ENCODE measurements around the gene ORC5. TPM values are rescaled to one million over a fixed set of nuclear protein-coding genes. Genes with fewer than 3 reads are reported as not detected.

ORC5 gene
- polyA plus RNA-seq, 1 experiment, result 16.8 TPM

GRCh38 chr7:104096683-104097082 is 111.1 kb downstream of the ORC5 start:
- Histone ChIP-seq H3K36me3 (ENCODE audit: control insufficient read depth, insufficient read depth, low read length) (no peaks in the 10 kb centered on the region), H3K4me3 (ENCODE audit: low read depth, low read length) (no peak overlapping the region), H3K27me3 (ENCODE audit: control insufficient read depth, insufficient read depth, low read length) (0 out of 2 replicates have a peak, but pooled peaks cover 1% of the 10 kb centered on the region)
- peak; percentile 22; the same call in 1 of the 2 replicates for TF ChIP-seq CTCF (IDR thresholded peaks at IDR 0.05; ENCODE audit: insufficient read depth, low read depth, low read length)
- ChIA-PET CTCF (interaction anchor here (1.2 kb wide), 1 partner anchor 524 kb away, joined by 6 read pairs; no protein-coding TSS in a partner anchor), POLR2A (no interaction called here)
- no peak for DNase-seq (ENCODE audit: low read depth)

GRCh38 chr7:104093127-104093526 is 114.7 kb downstream of the ORC5 start:
- CTCF ChIA-PET, result no interaction called here

GRCh38 chr7:104091242-104091641 is 116.6 kb downstream of the ORC5 start:
- 0 out of 2 replicates have a peak, but pooled peaks cover 1% of the 10 kb centered on the region for H3K27me3 ChIP-seq (ENCODE audit: control insufficient read depth, insufficient read depth, low read length)
- no peak for DNase-seq (ENCODE audit: low read depth)
- H3K4me3 ChIP-seq (ENCODE audit: low read depth, low read length), result no peak overlapping the region
- no peaks in the 10 kb centered on the region for H3K36me3 ChIP-seq (ENCODE audit: control insufficient read depth, insufficient read depth, low read length)
- CTCF ChIA-PET, result no interaction called here
- no peak for TF ChIP-seq CTCF (IDR thresholded peaks at IDR 0.05; ENCODE audit: insufficient read depth, low read depth, low read length)
- POLR2A ChIA-PET, result no interaction called here

More at GRCh38 chr7:104093127-104093526, 114.7 kb downstream of the ORC5 start:
- H3K36me3 ChIP-seq (ENCODE audit: control insufficient read depth, insufficient read depth, low read length), result no peaks in the 10 kb centered on the region
- TF ChIP-seq CTCF (IDR thresholded peaks at IDR 0.05; ENCODE audit: insufficient read depth, low read depth, low read length), result no peak
- no peak overlapping the region for H3K4me3 ChIP-seq (ENCODE audit: low read depth, low read length)
- DNase-seq (ENCODE audit: low read depth), result no peak
- 0 out of 2 replicates have a peak, but pooled peaks cover 1% of the 10 kb centered on the region for H3K27me3 ChIP-seq (ENCODE audit: control insufficient read depth, insufficient read depth, low read length)
- POLR2A ChIA-PET, result no interaction called here

GRCh38 chr7:104089612-104090011 is 118.2 kb downstream of the ORC5 start:
- CTCF ChIA-PET, result no interaction called here
- Histone ChIP-seq H3K36me3 (ENCODE audit: control insufficient read depth, insufficient read depth, low read length) (no peaks in the 10 kb centered on the region), H3K4me3 (ENCODE audit: low read depth, low read length) (no peak overlapping the region), H3K27me3 (ENCODE audit: control insufficient read depth, insufficient read depth, low read length) (0 out of 2 replicates have a peak, but pooled peaks cover 1% of the 10 kb centered on the region)
- POLR2A ChIA-PET, result no interaction called here
- DNase-seq (ENCODE audit: low read depth), result no peak
- no peak for TF ChIP-seq CTCF (IDR thresholded peaks at IDR 0.05; ENCODE audit: insufficient read depth, low read depth, low read length)

GRCh38 chr7:104089061-104089460 is 118.8 kb downstream of the ORC5 start:
- TF ChIP-seq CTCF (IDR thresholded peaks at IDR 0.05; ENCODE audit: insufficient read depth, low read depth, low read length), result no peak
- DNase-seq (ENCODE audit: low read depth), result no peak
- Histone ChIP-seq H3K27me3 (ENCODE audit: control insufficient read depth, insufficient read depth, low read length) (0 out of 2 replicates have a peak, but pooled peaks cover 1% of the 10 kb centered on the region), H3K4me3 (ENCODE audit: low read depth, low read length) (no peak overlapping the region), H3K36me3 (ENCODE audit: control insufficient read depth, insufficient read depth, low read length) (no peaks in the 10 kb centered on the region)
- ChIA-PET CTCF (interaction anchor here (0.7 kb wide), 1 partner anchor 10 kb away, joined by 3 read pairs; no protein-coding TSS in a partner anchor), POLR2A (no interaction called here)

Other genes starting within 250 kb of the ORC5 start
- 2.4 and 4.3 TPM in 2 replicates for gene RELN, start 218.4 kb downstream of the ORC5 start, polyA plus RNA-seq (2011; rRNA removed)
- gene LHFPL3, start 120.6 kb upstream of the ORC5 start, polyA plus RNA-seq (2011; rRNA removed), result not detected in 2 replicates

Measured in BJ (cell line).